K562 (cell line): ENCODE data around the gene MSTN. TPM values are rescaled to one million over a fixed set of nuclear protein-coding genes. Genes with fewer than 3 reads are reported as not detected.

Experiments
- MEIS2 ChIP-seq: fragments of 450-650 bp; IDR thresholded peaks from 2 replicates; pipeline ENCODE4 v1.6.1; 2014; ENCODE audit warnings: mild to moderate bottlenecking; ENCODE audit not compliant: partially characterized antibody
- REST ChIP-seq, 2 experiments: fragments of 450-650 bp; formaldehyde crosslinking in 1 of 2; IDR thresholded peaks; 2 replicates each; pipeline versions ENCODE4 v1.4.0 to v1.6.1; 2014 to 2020; ENCODE audit warnings: mild to moderate bottlenecking in 2 of 2, borderline replicate concordance in 1 of 2, low read depth in 1 of 2
- ZNF274 ChIP-seq: IDR thresholded peaks from 2 replicates; pipeline ENCODE4 v1.6.1; 2011; ENCODE audit warnings: low read depth, mild to moderate bottlenecking, low read length, moderate library complexity, borderline replicate concordance
- polyA plus RNA-seq, 8 experiments: library from polyadenylated mRNA; depleted of rRNA in 4 of 8; stranded (reverse) in 5 of 8; unstranded in 3 of 8; fragments of >200 nt; fragmentation: Nextera tagmentation in 2 of 8; fragmentation: Illumina TruSeq in 1 of 8; extraction: Ambion mirVana in 2 of 8; extraction: Trizol in 1 of 8; gene quantifications; 2 replicates each; pipeline versions ENCODE4 v1.2.1 to v1.2.3, GENCODE V29; 2011 to 2014; ENCODE audit warnings: inconsistent platforms in 1 of 8, missing spikeins in 1 of 8
- total RNA-seq, 7 experiments: library from RNA; depleted of rRNA in 6 of 7; stranded (reverse); fragments of >200 nt in 6 of 7; fragmentation: Illumina TruSeq in 2 of 7; extraction: Trizol in 2 of 7; gene quantifications; 2 replicates each; pipeline versions ENCODE4 v1.2.1 to v1.2.3, GENCODE V29; 2011 to 2021; ENCODE audit warnings: low replicate concordance in 1 of 7

The MSTN gene
- total and polyA plus RNA-seq, 9 of the 15 experiments (the other 6 are each of a cell fraction or from before 2014, with no cell fraction given) = not detected

- TF ChIP-seq REST (IDR thresholded peaks at IDR 0.05; ENCODE audit: borderline replicate concordance) = peak; percentile 55; the same call in 1 of the 2 replicates
- TF ChIP-seq REST (CRISPR knock-in tag; IDR thresholded peaks at IDR 0.05; ENCODE audit: low read depth) = no peak
- TF ChIP-seq ZNF274 = no peak
- TF ChIP-seq MEIS2 = no peak
- TF ChIP-seq, all 486 proteins: peak for 5
These were observed 7.6 kb upstream of the MSTN start (continued) for GRCh38 chr2:190069936-190070696.
